Small intestine (tissue), 4 donors: ENCODE data around the gene ATF7IP2. TPM values are rescaled to one million over a fixed set of nuclear protein-coding genes. Genes with fewer than 3 reads are reported as not detected.

Source experiments
- polyA plus RNA-seq, 4 donors: library from polyadenylated mRNA; stranded (reverse) in 3 of 4; unstranded in 1 of 4; fragments of 200-250 nt in 3 of 4; fragments of 120-200 nt in 1 of 4; gene quantifications; one replicate each; pipeline versions ENCODE4 v1.2.1 to v1.2.3, GENCODE V29; 2013
- donor health status: healthy with polysubstance abuse.
- donor health status: Bipolar disorder and iron deficiency.
- donor health status: healthy.

Gene ATF7IP2
- polyA plus RNA-seq, 4 donors = 9.6 to 58.2 (median 23.7) TPM

Other genes starting within 250 kb of the ATF7IP2 start
- under 1 TPM in 3 of 4 donors, not detected in 1; 0.13 to 0.27 (median 0.19) TPM for gene GRIN2A, start 203.6 kb upstream of the ATF7IP2 start, polyA plus RNA-seq
- gene EMP2, start 194.5 kb downstream of the ATF7IP2 start, polyA plus RNA-seq = 10 to 100 TPM in 2 of 4 donors, 1 to 10 TPM in 2; 2.2 to 46.9 (median 8.6) TPM